ENCODE data around the gene CD70.
"Not testable (repeated sequence)": the region's sequence is repeated elsewhere in the genome, so short reads cannot be mapped to it uniquely, and the experiment has no call there.

The CD70 gene

DNA sequence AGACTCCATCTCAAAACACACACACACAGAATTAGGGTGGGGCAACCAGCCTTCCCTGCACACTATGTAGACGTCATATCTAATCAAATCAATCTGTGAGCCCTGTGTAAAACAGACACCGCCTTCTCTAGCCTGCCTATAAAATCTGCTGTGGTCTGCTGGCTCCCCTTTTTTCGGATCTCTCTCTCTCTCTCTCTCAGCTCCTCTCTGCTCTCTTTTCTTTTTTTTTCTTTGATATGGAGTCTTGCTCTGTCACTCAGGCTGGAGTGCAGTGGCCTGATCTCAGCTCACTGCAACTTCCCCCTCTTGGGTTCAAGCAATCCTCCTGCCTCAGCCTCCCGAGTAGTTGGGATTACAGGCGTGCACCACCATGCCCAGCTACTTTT lies 11.8 kb upstream of the CD70 start:
- no peak for TF ChIP-seq ZFX (IDR thresholded peaks at IDR 0.05; ENCODE audit: borderline replicate concordance)
- TF ChIP-seq, protein P1, sequence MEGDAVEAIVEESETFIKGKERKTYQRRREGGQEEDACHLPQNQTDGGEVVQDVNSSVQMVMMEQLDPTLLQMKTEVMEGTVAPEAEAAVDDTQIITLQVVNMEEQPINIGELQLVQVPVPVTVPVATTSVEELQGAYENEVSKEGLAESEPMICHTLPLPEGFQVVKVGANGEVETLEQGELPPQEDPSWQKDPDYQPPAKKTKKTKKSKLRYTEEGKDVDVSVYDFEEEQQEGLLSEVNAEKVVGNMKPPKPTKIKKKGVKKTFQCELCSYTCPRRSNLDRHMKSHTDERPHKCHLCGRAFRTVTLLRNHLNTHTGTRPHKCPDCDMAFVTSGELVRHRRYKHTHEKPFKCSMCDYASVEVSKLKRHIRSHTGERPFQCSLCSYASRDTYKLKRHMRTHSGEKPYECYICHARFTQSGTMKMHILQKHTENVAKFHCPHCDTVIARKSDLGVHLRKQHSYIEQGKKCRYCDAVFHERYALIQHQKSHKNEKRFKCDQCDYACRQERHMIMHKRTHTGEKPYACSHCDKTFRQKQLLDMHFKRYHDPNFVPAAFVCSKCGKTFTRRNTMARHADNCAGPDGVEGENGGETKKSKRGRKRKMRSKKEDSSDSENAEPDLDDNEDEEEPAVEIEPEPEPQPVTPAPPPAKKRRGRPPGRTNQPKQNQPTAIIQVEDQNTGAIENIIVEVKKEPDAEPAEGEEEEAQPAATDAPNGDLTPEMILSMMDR (IDR thresholded peaks at IDR 0.05) = no peak
- no peak overlapping the region for H3K27ac ChIP-seq

- H3K27ac ChIP-seq = not testable (repeated sequence)
These were observed 10.6 kb upstream of the CD70 start for GRCh38 chr19:6601537-6602052.

GRCh38 chr19:6600951-6601536 lies 10.1 kb upstream of the CD70 start:
- H3K27ac ChIP-seq = not testable (repeated sequence)

GRCh38 chr19:6599866-6600454 lies 9.0 kb upstream of the CD70 start:
- no peak overlapping the region for H3K27ac ChIP-seq
- TF ChIP-seq, protein P1 (IDR thresholded peaks at IDR 0.05) = no peak
- no peak for TF ChIP-seq ZFX (IDR thresholded peaks at IDR 0.05; ENCODE audit: borderline replicate concordance)

- not testable (repeated sequence) for H3K27ac ChIP-seq
These were observed 7.4 kb upstream of the CD70 start for GRCh38 chr19:6598254-6598892.

- not testable (repeated sequence) for H3K27ac ChIP-seq
These were observed 6.7 kb upstream of the CD70 start for GRCh38 chr19:6597471-6598253.

- no peak overlapping the region for H3K27ac ChIP-seq
- TF ChIP-seq, protein P1 (IDR thresholded peaks at IDR 0.05) = no peak
- no peak for TF ChIP-seq ZFX (IDR thresholded peaks at IDR 0.05; ENCODE audit: borderline replicate concordance)
These were observed 5.7 kb upstream of the CD70 start for GRCh38 chr19:6596621-6597020.

DNA sequence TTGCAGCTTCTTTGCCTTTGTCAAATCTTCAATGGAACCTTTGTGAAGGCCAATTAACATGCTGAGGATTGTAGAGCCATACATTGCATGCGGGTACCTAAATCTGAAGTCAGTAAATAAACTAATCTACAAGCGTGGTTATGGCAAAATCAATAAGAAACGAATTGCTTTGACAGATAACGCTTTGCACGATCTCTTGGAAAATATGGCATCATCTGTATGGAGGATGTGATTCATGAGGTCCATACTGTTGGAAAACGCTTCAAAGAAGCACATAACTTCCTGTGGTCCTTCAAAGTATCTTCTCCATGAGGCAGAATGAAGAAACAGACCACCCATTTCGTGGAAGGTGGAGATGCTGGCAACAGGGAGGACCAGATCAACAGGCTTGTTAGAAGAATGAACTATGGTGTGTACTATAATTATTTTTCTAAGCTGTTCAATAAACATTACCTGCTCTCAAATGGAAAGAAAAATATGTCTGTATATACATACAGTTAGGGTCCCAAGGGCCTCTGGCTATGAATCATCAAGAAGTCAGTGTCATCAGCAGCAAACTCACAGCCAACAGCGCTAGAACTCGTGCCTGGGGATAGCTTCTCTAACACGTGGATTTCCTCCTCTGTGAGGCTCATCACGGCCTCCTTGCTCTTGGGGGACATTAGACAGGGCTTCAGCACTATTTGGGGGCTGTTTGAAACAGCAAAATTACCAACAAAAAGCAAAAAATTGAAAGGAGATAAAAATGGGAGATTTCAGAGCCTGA lies 2.9 kb upstream of the CD70 start:
- H3K27ac ChIP-seq = no peak overlapping the region
- no peak for TF ChIP-seq ZFX (IDR thresholded peaks at IDR 0.05; ENCODE audit: borderline replicate concordance)
- TF ChIP-seq, protein P1 (IDR thresholded peaks at IDR 0.05) = no peak

Data from 22Rv1 (cell line).